Left forelimb (tissue), 1 donor: ENCODE results near the gene ATP8A1.
"Not testable (repeated sequence)": the region's sequence is repeated elsewhere in the genome, so short reads cannot be mapped to it uniquely, and the experiment has no call there.

Source experiments
- DNase-seq: peaks from one replicate; pipeline ENCODE4 v3.0.0-alpha.2; 2018; ENCODE audit warnings: low spot score

ATP8A1 gene

DNA sequence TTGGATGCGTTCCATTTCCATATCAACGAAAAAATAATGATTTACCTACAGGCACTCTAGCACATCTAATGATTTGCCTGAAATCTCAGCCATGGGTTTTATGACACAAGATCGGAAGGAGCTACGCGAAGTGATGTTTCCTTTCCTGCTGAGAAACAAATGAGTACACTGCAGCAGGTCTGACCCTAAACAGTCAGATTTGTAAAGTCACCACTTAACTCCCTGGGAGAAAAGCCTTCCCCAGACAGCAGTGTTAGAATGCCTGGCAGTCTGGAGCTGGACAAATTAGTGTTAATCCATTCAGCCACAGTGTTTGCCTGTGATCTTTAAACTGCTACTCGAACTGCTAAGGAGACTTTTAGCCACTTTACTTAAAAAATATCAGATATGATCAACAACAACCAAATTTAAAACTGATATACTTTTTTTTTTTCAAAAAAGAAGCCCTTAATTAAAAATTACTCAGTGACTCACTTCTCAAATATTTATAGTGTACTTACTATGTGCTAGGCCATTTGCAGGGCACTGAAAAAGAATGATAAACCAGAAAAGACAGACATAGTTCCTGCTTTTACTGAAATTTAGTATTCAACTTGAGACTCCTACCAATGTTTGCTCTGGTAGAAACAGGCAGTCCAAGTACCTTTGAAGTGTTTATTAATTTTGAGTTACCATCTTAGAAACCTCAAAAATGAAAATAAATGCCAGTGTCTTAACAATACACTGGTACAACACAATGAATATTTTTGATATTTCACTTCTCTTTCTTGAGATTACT is 155.1 kb downstream of the ATP8A1 start:
- no peak for DNase-seq

DNA sequence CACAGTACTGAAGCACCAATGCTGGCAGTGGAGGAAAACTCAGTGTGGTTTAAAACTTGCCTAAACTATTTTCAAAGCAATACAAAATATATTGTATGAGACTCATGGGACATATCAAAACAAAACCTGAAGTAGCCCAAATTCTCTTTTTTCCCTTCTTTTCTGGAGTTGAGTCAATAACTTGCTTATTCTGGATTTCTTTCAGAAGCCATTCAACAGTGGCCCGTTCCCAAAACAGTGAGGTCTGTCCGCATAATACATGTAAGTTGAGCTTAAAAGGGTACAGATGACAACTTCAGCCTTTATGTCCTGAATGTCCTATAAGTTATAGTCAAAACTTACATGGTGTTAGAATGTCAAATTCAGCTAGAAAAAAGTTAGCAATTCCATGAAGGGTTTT is 158.9 kb downstream of the ATP8A1 start:
- no peak for DNase-seq

DNA sequence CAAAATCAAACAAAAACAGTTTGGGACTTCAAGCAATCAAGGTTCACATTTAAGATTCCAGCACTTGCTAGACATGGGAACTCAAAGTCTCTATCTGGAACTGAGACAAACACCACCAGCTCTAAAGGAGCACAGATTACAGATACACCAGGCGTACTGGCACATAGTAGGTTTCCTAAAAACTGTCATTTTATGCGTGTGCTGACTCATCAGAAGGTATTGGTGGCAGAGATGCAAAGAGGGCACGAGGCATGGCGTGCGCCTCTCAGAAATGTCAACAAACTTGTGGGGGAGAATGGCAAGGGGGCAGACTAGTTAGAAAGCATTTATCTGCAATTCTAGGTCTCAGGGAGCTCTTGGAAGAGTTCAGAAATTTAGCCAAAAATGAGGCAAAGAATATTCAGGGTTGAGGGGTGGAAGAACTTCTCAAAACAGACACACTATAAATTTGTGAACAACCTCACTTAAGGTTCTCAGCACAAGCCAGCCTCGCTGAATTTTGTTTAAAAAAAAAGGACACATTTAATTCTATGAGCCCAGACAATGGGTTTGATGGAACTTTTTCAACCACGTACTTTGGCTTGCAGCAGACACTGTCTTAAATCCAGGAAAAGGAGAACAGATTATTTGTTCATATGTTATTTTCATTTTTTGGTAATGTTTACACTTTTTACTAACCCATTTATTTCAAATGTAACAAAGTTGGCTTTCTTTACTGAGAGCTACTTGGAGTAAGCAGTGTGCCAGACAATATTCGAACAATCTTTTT is 159.6 kb downstream of the ATP8A1 start:
- no peak for DNase-seq

DNA sequence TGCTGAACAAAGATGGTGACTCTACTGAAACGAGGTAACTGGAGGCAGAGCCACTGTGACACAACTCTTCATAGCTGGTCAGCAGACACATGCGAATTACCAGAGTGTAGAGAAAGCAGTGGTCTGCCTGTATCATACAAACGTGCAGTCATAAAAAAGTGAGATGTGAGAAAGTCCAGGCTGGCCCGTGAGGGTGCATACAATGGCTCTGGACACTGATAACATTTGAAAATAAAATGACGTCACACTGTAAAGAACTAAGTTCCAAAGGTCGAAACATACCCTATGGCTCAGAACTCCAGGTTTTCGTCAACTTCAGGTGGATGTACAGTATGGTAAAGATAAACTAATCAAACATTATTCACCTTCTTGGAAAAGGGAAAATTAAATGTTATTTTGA is 163.9 kb downstream of the ATP8A1 start:
- DNase-seq = no peak

DNA sequence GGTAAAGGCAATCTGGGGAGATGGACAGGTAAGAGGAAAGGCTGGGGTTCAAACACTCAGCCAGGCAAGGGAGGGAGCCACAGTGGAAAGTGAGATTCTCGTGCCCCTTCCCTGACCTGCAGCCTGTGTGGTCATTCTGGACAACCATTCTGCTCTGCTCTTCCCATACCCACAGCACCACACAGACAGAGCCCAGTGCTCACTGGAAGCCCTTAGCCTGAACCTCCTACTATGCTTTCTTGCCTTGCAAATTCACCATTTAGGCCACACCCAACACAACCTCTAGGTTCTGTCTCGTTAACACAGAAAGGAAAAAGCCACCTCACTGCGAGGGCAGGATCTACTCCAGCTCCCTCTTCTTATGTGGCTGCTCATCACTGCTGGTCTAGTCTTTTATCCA is 166.9 kb downstream of the ATP8A1 start:
- DNase-seq = no peak

DNA sequence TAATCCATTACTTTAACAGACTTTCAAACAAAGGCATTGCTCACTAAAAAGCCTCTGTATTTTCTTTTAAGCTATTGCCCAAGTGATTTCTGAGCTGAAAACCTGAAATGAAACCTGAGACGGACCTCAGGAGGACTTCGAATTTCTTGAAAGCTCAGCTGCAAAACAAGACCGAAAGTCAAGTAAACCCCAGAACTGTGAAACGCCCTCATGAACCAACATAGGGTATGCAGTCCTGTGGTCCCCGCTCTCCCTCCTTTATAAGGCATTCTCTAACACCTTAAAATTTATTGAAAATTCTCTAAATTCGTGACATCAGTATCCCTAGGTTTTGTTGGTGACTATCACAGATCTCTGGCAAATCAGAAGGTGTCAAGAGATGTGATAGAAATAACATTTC is 167.8 kb downstream of the ATP8A1 start:
- no peak for DNase-seq

DNA sequence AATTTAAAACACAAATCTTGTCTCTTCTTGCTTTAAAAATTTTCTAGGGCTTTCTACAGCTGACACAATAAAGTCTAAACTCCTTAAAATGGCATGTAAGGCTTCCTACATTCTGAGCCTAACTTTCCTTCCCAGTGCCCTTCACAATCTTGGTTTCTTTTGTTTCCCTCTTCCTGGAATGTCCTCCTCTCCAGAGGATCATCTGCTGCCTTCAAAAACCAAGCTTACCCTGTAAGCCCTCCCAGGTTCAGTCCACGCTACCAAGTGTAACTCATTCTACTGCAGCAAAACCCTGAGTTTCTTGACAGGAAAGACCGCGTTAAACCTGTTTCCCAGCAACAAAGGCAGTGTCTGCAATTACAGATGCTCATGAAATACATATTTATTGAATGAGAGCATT is 168.4 kb downstream of the ATP8A1 start:
- DNase-seq = no peak

DNA sequence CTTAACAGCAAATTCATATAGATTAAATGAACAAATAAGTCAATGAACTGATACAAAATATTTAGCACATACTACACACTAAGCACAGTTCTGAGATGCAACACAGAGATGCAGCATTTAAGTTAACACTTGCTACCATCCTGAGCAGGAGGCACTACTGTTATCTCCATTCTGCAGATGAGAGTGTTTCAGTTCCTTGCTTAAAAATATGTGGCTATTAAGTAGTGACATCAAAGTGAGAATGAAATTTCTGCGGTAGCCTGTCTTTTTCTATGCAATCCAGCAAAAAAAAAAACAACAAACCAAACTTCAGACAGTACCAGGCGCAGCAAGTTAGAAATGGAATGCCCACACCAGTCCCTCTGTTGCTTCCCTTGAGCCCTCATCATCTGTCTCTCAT is 168.8 kb downstream of the ATP8A1 start:
- DNase-seq = no peak

DNA sequence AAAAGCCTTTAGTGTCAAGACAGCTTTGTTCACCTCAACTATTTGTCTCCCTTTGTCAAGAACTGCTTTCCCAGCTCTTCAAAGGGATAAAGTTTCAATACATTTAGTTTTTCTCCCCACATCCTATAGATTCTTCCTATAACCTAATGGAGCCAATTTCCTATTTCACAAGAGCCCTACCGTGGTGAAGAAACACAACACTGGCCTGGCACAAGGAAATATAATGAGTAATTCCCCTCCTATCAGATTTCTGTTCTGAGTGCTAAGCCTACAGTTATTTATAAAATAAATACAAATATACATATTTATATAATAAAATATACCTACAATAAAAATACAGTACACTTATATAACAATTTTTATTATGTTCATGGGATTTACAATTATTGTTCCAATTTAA is 169.7 kb downstream of the ATP8A1 start:
- DNase-seq = no peak

DNA sequence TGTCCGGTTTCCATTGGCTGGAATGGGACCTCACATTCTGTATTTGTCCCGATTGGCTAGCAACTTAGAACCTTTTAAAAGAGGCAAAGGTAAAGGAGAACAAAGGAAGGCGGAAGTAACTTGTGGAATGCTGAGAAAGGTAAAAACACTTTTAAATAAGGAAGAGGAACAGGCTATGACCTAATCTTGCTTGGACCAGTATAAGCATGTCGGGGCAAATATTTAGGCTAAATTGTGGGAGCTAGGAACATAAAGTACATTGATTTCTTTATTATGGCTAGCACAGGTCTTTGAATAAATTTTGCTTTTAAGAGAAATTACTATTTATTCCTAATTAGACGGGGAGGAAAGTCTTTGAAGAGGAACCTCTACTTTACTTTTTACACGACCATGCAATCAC is 170.7 kb downstream of the ATP8A1 start:
- not testable (repeated sequence) for DNase-seq

DNA sequence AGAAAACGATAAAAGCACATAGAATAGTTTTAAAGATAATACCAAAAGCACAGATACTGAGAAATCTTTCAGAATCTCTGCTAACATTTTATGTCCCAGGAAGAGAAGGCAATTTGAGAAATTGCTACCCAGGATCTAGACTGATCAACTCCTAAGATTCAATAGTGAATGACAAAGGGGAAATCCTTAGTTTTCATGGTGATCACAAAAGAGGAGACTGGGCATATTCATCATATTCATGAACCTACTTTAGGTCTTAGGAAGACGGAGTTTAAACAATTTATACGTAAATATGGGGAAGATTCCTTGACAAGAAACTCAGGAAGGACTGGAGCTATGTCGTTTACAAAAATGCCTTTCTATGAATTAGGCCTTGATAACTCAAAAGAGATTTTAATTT is 172.3 kb downstream of the ATP8A1 start:
- no peak for DNase-seq

DNA sequence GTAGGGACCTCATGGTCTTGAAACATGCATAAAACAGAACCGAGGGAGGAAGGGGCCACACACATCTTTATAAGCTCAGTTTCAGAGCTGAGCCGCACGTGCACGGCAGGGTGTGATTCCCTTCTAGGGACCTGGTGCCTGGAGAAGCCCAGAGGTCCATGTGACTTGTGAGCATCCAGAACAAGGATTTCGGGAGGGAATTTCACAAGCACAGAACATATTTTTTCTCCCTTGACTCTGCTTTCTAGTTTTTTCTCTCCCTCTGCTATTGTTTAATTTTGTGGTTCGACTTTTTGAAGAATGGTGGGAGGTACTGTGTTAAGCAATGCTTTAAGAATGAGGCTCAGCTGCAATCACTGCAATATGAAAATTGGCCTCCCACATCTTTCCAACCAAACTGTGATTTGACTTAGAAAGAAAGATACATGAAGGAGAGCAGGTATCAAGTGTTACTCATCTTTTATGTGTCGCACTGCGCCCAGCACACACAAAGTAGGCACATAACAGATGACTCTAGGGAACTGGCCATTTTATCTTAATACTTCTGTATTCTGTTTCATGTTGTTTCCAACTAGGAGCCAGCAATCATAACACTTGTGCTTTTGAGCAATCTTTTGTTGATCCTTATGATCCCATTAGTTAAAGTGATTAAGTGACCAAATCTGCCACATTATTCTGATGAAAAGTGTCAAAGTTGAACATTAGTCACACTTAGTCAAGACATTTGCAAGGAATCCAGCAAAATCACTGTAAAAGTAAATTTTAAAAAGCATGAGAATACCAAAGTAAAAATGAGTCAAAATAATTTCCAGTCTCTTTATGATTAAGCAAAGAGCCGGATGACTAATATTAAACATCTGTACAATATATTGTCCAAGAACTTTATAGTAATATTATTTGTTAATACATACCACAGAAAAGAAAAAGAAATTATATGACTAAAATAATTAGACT is 173.2 kb downstream of the ATP8A1 start:
- no peak for DNase-seq

DNA sequence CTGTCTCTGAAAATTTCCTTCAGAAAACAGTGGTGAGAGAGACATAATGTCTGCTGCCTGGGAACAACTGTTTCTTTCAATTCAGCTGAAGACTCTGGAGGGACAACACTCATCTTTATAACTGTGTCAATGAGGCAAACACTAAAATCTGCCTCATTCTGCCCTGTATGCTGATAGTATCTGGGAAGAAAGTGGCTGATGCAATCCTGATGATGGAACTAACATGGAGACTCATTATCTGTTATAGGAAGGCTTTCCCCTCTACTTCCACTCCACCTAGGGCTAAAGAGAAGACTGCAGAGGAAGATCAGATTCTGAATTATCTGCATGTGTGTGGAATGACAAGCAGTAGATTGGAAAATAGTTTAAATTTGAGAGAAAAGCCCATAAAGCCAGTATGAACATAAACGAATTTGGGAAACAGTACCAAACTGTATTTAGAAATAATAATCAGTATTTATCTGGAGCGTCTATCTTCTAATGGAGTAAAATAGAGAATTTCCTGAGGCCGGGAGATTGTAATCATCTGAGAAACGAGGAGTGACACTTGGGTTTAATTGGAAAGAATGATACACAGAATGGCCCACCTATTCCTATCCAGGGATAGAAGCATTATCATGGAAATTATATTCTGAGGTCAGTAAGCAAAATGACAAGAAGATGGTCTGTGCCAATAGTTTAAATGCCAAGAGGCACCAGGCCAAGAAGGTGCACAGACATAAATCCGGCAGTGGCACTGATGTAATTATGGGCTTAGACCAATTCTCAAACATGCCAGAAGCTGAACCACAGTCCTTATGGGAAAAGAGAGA is 174.2 kb downstream of the ATP8A1 start:
- no peak for DNase-seq

DNA sequence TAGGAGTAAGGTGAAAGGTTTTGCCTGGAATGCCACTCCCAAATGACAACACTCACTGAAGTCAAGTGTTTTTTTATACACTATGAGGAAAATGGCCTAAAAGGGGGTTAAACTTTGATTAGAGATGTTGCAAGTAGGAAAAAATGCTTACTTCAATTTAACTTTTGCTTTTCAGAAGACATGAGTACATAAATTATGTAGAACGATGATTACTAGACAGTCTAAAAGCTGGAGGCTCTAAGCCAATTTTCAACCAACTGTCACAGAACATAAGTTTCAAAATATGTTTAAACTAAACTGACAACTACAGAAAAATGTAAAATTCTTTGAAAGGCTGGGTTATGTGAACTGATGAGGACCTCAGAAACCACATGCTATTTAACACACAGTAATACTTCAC is 176.2 kb downstream of the ATP8A1 start:
- no peak for DNase-seq

DNA sequence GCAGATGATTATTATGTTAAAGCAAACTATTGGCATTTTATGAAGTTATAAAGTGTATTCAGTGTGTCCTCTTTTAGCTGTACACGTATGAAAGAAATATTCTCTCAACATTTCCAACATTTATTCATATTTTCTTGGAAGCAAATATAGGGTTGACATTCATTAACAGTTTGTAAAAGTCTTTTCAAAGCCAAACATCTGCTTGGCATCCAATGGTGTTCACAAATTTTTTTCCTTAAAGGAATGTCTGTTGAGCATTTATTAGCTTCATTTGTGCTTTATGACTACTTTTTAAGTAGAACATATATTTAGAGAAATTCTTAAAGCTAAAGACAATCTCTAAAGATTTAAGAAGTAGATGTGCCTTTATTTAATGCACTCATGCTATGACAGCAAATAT is 176.6 kb downstream of the ATP8A1 start:
- DNase-seq = no peak

DNA sequence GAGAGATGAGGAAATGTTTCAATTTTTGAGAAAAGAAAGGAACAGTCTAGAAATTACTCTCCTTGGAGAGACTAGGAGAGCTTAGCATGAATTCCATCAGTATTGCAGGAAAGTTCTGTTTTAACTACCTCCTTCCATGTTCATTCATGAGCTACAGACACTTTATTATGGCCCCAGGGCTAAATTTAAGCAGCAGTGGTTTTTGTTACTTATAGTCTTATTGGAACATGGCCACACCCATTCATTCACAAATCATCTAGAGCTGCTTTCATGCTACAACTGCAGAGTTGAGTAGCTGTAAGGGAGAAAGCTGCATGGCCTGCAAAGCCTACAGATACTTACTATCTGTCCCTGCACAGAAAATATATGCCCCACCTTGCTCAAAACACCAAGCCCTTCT is 178.0 kb downstream of the ATP8A1 start:
- no peak for DNase-seq

DNA sequence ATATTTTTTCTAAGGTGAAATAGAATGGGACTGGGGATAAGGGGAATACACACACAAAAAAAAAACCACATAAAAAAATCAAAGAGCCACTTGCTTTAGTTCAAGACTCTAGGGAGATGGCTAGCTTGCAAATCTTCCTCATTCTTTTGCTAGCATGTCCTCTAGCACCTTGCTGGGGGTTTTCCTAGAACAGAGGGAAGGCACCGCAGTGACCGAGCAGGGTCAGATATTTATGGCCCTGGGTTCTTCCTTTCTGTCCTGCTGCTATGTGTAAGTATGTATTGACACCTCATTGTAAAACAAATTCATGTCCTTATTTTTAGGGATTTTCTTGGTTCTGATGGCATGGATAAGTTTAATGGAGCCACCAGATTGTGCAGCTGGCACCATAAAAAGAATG is 178.4 kb downstream of the ATP8A1 start:
- DNase-seq = no peak

DNA sequence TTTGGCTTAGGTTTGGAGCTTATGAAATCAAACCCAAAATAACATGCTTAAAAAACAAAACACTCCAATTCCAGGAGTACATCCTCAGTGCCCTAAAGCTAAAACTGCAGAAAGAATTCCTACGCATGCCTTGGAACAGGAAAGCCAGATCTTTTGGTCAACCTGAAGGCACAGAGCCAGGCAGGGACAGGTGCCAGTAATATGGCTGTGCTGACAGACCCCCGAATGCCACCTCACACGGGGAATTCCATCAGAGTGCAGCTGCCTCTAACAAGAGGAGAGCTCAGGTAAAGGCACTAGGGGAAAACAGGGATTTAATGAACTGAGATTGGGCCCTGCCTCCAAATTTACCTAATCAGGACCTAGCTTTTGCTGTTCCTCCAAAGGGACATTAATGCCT is 182.5 kb downstream of the ATP8A1 start:
- DNase-seq = no peak

DNA sequence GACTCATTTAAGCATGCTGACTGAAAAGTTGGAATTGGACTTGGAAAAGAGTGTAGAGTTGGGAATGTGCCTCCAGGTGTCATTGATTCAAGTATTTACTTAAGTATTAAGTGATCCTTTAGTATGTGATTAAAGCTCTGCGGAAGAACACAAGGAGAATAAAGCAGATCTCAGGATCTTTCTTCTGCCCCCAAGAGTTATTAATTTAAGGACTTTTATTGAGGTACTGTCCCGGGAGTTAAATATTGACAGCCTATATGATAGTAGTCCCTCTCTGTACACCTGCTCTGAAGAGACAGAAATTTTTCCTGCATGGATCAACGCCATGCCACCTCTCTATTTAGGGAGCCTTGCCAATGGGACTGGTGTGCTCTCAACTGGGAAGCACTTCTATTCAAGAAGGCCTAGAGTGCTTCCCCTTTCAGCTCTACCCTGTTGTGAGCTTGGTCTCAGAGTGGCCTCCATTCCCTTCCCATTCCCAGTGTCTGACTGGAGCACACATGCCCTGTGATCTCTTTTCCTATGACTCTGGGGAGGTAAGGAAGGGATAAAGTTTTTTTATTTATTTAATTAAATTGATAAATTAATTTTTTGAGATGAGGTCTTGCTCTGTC is 183.7 kb downstream of the ATP8A1 start:
- no peak for DNase-seq

DNA sequence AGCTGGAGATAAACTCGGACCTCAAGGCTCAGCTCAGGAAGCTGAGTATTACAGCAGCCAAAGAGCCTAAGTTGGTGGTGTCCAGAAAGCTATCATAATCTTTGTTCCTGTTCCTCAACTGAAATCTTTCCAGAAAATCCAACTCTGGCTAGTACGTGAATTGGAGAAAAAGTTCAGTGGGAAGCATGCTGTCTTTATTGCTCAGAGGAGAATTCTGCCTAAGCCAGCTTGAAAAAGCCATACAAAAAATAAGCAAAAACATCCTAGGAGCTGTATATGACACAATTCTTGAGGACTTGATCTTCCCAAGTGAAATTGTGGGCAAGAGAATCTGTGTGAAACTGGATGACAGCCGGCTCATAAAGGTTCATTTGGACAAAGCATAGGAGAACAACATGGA is 185.0 kb downstream of the ATP8A1 start:
- DNase-seq = no peak

DNA sequence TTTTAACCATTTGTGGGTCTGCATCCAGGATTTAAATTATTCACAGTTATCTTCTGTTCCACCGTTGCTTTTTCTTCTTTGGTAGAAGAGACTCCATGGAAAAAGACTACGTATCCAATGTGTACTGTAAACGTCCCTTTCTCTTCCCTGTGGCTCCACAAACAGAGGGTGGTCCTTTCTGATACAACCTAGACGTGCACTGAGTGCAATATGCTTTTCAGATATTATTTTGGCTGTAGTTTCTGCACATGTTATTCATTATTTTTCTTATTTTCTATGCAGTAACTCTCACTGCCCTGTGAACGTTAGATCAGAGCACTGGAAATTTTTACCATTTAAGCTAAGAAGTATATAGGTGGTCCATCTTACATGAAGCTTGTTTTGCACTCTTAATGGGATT is 186.9 kb downstream of the ATP8A1 start:
- DNase-seq = no peak
